ENCODE measurements around the gene UBAP2L.

Gene UBAP2L

DNA sequence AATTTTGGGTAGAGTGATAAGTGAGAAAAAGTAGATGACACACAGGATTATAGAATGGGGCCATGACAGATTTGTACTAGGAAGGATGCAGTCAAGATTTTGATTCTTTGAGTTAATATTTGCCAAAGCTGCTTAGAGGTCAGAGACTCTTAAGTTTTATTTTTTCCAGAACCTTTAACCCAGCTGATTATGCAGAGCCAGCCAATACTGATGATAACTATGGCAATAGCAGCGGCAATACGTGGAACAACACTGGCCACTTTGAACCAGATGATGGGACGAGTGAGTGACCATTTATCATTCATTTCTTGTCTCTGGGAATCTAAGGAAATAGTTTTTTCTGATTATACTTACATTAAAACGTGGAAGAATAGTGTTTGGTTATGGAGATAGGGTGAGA is 16.1 kb downstream of the UBAP2L start:
- H3K79me1 ChIP-seq (ENCODE audit: low read length): no peaks in the 10 kb centered on the region
- no peak overlapping the region for H3K14ac ChIP-seq (ENCODE audit: low read length)
- no peak overlapping the region for H2BK120ac ChIP-seq (ENCODE audit: insufficient read depth, low read length, poor library complexity)
- H3K18ac ChIP-seq (ENCODE audit: low read length): no peak overlapping the region
- H3K27me3 ChIP-seq (ENCODE audit: insufficient read depth, low read length): no peaks in the 10 kb centered on the region
- no peak overlapping the region for H2AFZ ChIP-seq (ENCODE audit: insufficient read depth, low read length, poor library complexity)
- no peak overlapping the region for H3K23ac ChIP-seq (ENCODE audit: low read length)
- H4K8ac ChIP-seq (ENCODE audit: low read depth, low read length): no peak overlapping the region
- no peak overlapping the region for H4K91ac ChIP-seq (ENCODE audit: low read depth, low read length)
- H3K79me2 ChIP-seq (ENCODE audit: control insufficient read depth, insufficient read depth, low read length, poor library complexity): peaks cover 3% of the 10 kb centered on the region
- H2AK5ac ChIP-seq (ENCODE audit: low read length): no peak overlapping the region
- no peak overlapping the region for H4K12ac ChIP-seq (ENCODE audit: low read depth, low read length)
- H3K9me3 ChIP-seq (ENCODE audit: insufficient read depth, low read depth, low read length): no peaks in the 10 kb centered on the region
- H3K4me1 ChIP-seq (ENCODE audit: control insufficient read depth in 1 of 2, insufficient read depth in 2 of 2, low read length in 2 of 2): no peaks in the 10 kb centered on the region
- H2BK5ac ChIP-seq (ENCODE audit: low read depth, low read length, poor library complexity): no peak overlapping the region
- H3K36me3 ChIP-seq (ENCODE audit: control insufficient read depth in 1 of 2, insufficient read depth in 2 of 2, low read length in 2 of 2): peaks cover 26 to 60% of the 10 kb centered on the region in 2 experiments
- H3K27ac ChIP-seq (ENCODE audit: low read depth, low read length): no peak overlapping the region
- no peak overlapping the region for H3K4me2 ChIP-seq (ENCODE audit: low read length)
- H3K9ac ChIP-seq (ENCODE audit: low read length): no peak overlapping the region
- H3K4me3 ChIP-seq (ENCODE audit: low read depth, low read length): no peak overlapping the region
- H3K4ac ChIP-seq (ENCODE audit: low read depth, low read length): no peak overlapping the region
- 100% methylated on average over 1 of the region's 4 CpGs for WGBS (ENCODE audit: extremely low coverage, insufficient coverage, insufficient read length)
- no peak for DNase-seq
- H2BK12ac ChIP-seq (ENCODE audit: low read length): no peak overlapping the region

DNA sequence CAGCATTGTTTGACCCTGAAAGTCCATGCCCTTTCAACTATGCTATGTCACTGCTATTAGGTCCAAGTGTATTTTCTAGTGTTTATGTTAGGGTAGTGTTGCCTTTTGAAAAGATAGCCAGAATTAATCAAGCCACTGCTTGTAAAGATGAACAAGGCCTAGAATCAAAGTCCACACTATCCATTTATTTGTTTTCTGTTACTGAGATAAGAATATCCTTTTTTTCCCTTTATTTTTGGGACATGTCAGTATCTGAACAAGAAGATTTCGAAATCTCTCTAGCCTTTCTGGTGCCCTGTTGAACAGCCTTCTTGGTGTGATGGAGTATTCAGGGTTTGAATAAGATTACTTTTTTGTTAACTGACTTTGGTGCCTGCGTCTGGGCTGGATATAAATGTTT is 16.7 kb downstream of the UBAP2L start:
- H4K8ac ChIP-seq (ENCODE audit: low read depth, low read length): no peak overlapping the region
- H3K27me3 ChIP-seq (ENCODE audit: insufficient read depth, low read length): no peaks in the 10 kb centered on the region

DNA sequence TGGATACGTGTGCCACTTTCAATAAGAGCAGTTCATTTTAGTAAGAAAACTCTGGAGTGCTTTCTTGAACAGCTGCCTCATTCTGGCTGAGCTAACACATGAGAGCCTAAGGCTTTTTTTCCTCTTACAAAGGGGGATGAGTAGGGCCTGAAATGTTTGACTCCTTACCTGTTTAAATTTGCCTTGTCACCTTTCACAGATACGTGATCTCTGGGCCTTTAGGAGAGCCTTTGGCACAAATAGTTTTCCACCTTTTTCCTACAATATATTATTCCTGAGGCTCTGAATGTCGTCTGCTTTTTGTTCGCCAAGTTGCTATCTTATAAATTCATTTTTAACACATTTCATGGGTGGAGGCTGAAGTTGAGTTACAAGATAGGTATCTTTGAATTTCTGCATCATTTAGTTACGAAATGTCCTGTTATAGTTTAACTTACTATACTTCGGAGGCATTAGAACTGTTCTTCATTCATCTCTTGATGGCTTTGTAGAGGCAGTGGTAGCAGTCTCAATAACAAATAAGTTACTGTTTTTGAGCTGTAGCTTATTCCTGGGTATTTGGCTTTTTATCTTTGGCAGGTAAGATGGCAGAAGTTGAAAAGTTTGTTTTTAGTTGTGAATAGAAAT is 17.2 kb downstream of the UBAP2L start:
- no CpG with 5 or more reads among the region's 6 CpGs for WGBS (ENCODE audit: extremely low coverage, insufficient coverage, insufficient read length)
- no peak overlapping the region for H3K27ac ChIP-seq (ENCODE audit: low read depth, low read length)

More for the DNA sequence above, 16.7 kb downstream of the UBAP2L start:
- Histone ChIP-seq H3K9ac (ENCODE audit: low read length) (no peak overlapping the region), H3K27ac (ENCODE audit: low read depth, low read length) (no peak overlapping the region), H2BK120ac (ENCODE audit: insufficient read depth, low read length, poor library complexity) (no peak overlapping the region), H3K4me1 (ENCODE audit: control insufficient read depth in 1 of 2, insufficient read depth in 2 of 2, low read length in 2 of 2) (no peaks in the 10 kb centered on the region), H3K79me1 (ENCODE audit: low read length) (no peaks in the 10 kb centered on the region), H3K23ac (ENCODE audit: low read length) (no peak overlapping the region), H4K91ac (ENCODE audit: low read depth, low read length) (no peak overlapping the region), H3K18ac (ENCODE audit: low read length) (no peak overlapping the region), H2AK5ac (ENCODE audit: low read length) (no peak overlapping the region), H3K4ac (ENCODE audit: low read depth, low read length) (no peak overlapping the region), H3K4me3 (ENCODE audit: low read depth, low read length) (no peak overlapping the region), H3K79me2 (ENCODE audit: control insufficient read depth, insufficient read depth, low read length, poor library complexity) (peaks cover 3% of the 10 kb centered on the region), H2BK5ac (ENCODE audit: low read depth, low read length, poor library complexity) (no peak overlapping the region), H4K12ac (ENCODE audit: low read depth, low read length) (no peak overlapping the region), H3K9me3 (ENCODE audit: insufficient read depth, low read depth, low read length) (no peaks in the 10 kb centered on the region), H2BK12ac (ENCODE audit: low read length) (no peak overlapping the region), H3K36me3 (ENCODE audit: control insufficient read depth in 1 of 2, insufficient read depth in 2 of 2, low read length in 2 of 2) (peaks cover 24 to 59% of the 10 kb centered on the region in 2 experiments), H2AFZ (ENCODE audit: insufficient read depth, low read length, poor library complexity) (no peak overlapping the region), H3K14ac (ENCODE audit: low read length) (no peak overlapping the region), H3K4me2 (ENCODE audit: low read length) (no peak overlapping the region)
- DNase-seq: no peak
- WGBS (ENCODE audit: extremely low coverage, insufficient coverage, insufficient read length): no CpG with 5 or more reads among the region's 2 CpGs

DNA sequence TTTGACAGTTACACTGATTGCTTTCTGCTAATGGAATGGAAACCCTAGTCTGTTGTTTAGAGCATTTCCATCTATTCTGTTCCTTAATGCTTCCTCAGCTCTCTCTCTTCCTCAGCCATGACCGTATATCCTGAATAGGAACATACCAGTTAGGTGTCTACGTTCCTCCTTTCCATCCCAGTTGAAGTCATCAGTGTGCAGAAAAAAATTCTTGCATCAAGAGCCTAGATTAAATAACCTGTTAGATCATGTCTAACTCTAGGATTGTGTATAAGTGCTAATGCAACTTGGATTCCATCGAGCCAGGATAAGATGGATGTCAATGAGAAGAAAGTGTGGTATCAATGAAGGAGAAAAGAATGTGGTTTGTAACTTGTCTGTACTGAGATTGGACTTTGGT is 18.7 kb downstream of the UBAP2L start:
- H2BK5ac ChIP-seq (ENCODE audit: low read depth, low read length, poor library complexity): no peak overlapping the region
- no peak overlapping the region for H4K12ac ChIP-seq (ENCODE audit: low read depth, low read length)
- H3K9me3 ChIP-seq (ENCODE audit: insufficient read depth, low read depth, low read length): no peaks in the 10 kb centered on the region
- no peak overlapping the region for H3K23ac ChIP-seq (ENCODE audit: low read length)
- H4K8ac ChIP-seq (ENCODE audit: low read depth, low read length): no peak overlapping the region
- no peak overlapping the region for H3K18ac ChIP-seq (ENCODE audit: low read length)
- no peak overlapping the region for H4K91ac ChIP-seq (ENCODE audit: low read depth, low read length)
- no peak overlapping the region for H3K27ac ChIP-seq (ENCODE audit: low read depth, low read length)
- no peak overlapping the region for H2AFZ ChIP-seq (ENCODE audit: insufficient read depth, low read length, poor library complexity)
- H3K27me3 ChIP-seq (ENCODE audit: insufficient read depth, low read length): no peaks in the 10 kb centered on the region
- no CpG with 5 or more reads among the region's 3 CpGs for WGBS (ENCODE audit: extremely low coverage, insufficient coverage, insufficient read length)
- no peak overlapping the region for H3K4me3 ChIP-seq (ENCODE audit: low read depth, low read length)
- H2AK5ac ChIP-seq (ENCODE audit: low read length): no peak overlapping the region
- no peak overlapping the region for H2BK120ac ChIP-seq (ENCODE audit: insufficient read depth, low read length, poor library complexity)
- H3K4me2 ChIP-seq (ENCODE audit: low read length): no peak overlapping the region
- no peak overlapping the region for H3K14ac ChIP-seq (ENCODE audit: low read length)
- peaks cover 28 to 57% of the 10 kb centered on the region in 2 experiments for H3K36me3 ChIP-seq (ENCODE audit: control insufficient read depth in 1 of 2, insufficient read depth in 2 of 2, low read length in 2 of 2)
- peaks cover 3% of the 10 kb centered on the region for H3K79me2 ChIP-seq (ENCODE audit: control insufficient read depth, insufficient read depth, low read length, poor library complexity)
- no peaks in the 10 kb centered on the region for H3K79me1 ChIP-seq (ENCODE audit: low read length)
- H2BK12ac ChIP-seq (ENCODE audit: low read length): no peak overlapping the region
- no peak for DNase-seq
- no peaks in the 10 kb centered on the region for H3K4me1 ChIP-seq (ENCODE audit: control insufficient read depth in 1 of 2, insufficient read depth in 2 of 2, low read length in 2 of 2)
- H3K9ac ChIP-seq (ENCODE audit: low read length): no peak overlapping the region
- no peak overlapping the region for H3K4ac ChIP-seq (ENCODE audit: low read depth, low read length)

More for the DNA sequence above, 17.2 kb downstream of the UBAP2L start:
- Histone ChIP-seq H3K18ac (ENCODE audit: low read length) (no peak overlapping the region), H2BK120ac (ENCODE audit: insufficient read depth, low read length, poor library complexity) (no peak overlapping the region), H3K9ac (ENCODE audit: low read length) (no peak overlapping the region), H3K4me2 (ENCODE audit: low read length) (no peak overlapping the region), H2BK12ac (ENCODE audit: low read length) (no peak overlapping the region), H2AK5ac (ENCODE audit: low read length) (no peak overlapping the region), H3K23ac (ENCODE audit: low read length) (no peak overlapping the region), H3K79me2 (ENCODE audit: control insufficient read depth, insufficient read depth, low read length, poor library complexity) (peaks cover 3% of the 10 kb centered on the region), H4K91ac (ENCODE audit: low read depth, low read length) (no peak overlapping the region), H3K14ac (ENCODE audit: low read length) (no peak overlapping the region), H3K4me1 (ENCODE audit: control insufficient read depth in 1 of 2, insufficient read depth in 2 of 2, low read length in 2 of 2) (no peaks in the 10 kb centered on the region), H3K9me3 (ENCODE audit: insufficient read depth, low read depth, low read length) (no peaks in the 10 kb centered on the region), H4K12ac (ENCODE audit: low read depth, low read length) (no peak overlapping the region), H4K8ac (ENCODE audit: low read depth, low read length) (no peak overlapping the region), H3K4ac (ENCODE audit: low read depth, low read length) (no peak overlapping the region), H2AFZ (ENCODE audit: insufficient read depth, low read length, poor library complexity) (no peak overlapping the region), H3K79me1 (ENCODE audit: low read length) (no peaks in the 10 kb centered on the region), H3K36me3 (ENCODE audit: control insufficient read depth in 1 of 2, insufficient read depth in 2 of 2, low read length in 2 of 2) (peaks cover 23 to 55% of the 10 kb centered on the region in 2 experiments), H3K27me3 (ENCODE audit: insufficient read depth, low read length) (no peaks in the 10 kb centered on the region), H3K4me3 (ENCODE audit: low read depth, low read length) (no peak overlapping the region), H2BK5ac (ENCODE audit: low read depth, low read length, poor library complexity) (no peak overlapping the region)
- DNase-seq: no peak
